ENCODE results near the gene TCEA3. TPM values are rescaled to one million over a fixed set of nuclear protein-coding genes. Genes with fewer than 3 reads are reported as not detected.

The TCEA3 gene
- total RNA-seq, 1 donor from 2014 or later = 4.0 TPM

GRCh38 chr1:23441446-23442148 is 17.0 kb upstream of the TCEA3 start:
- Mint-ChIP-seq H3K4me1 (ENCODE audit: unreplicated experiment) (no peaks in the 10 kb centered on the region), H3K27me3 (ENCODE audit: unreplicated experiment) (no peaks in the 10 kb centered on the region), H3K36me3 (ENCODE audit: unreplicated experiment) (peaks cover 20% of the 10 kb centered on the region), H3K27ac (ENCODE audit: unreplicated experiment) (no peak overlapping the region), H3K4me3 (ENCODE audit: unreplicated experiment) (no peak overlapping the region), H3K9me3 (ENCODE audit: unreplicated experiment) (no peaks in the 10 kb centered on the region)
- TF ChIP-seq, protein P1, sequence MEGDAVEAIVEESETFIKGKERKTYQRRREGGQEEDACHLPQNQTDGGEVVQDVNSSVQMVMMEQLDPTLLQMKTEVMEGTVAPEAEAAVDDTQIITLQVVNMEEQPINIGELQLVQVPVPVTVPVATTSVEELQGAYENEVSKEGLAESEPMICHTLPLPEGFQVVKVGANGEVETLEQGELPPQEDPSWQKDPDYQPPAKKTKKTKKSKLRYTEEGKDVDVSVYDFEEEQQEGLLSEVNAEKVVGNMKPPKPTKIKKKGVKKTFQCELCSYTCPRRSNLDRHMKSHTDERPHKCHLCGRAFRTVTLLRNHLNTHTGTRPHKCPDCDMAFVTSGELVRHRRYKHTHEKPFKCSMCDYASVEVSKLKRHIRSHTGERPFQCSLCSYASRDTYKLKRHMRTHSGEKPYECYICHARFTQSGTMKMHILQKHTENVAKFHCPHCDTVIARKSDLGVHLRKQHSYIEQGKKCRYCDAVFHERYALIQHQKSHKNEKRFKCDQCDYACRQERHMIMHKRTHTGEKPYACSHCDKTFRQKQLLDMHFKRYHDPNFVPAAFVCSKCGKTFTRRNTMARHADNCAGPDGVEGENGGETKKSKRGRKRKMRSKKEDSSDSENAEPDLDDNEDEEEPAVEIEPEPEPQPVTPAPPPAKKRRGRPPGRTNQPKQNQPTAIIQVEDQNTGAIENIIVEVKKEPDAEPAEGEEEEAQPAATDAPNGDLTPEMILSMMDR (IDR thresholded peaks at IDR 0.05) = no peak
- DNase-seq (ENCODE audit: extremely low spot score, unreplicated experiment) = no peak

DNA sequence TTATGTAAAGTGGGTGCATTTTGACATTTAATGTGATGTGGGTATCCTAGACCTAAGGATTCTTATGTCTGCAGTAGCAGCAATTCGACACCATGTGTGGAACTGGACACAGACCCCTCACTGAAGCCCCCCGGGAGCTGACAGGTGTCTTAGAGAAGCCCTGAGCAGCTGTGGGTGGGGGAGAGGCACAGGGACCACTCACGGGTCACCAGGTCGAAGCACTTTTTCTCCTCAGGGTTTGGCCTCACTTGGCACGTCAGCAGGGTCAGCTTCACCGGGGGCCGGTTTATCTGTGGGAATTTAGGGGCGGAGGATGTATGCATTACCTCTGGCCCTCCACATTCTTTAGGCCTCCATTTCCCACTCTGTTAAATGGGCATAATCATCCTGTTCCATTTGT is 14.0 kb upstream of the TCEA3 start:
- Mint-ChIP-seq H3K9me3 (ENCODE audit: unreplicated experiment) (no peaks in the 10 kb centered on the region), H3K4me1 (ENCODE audit: unreplicated experiment) (no peaks in the 10 kb centered on the region), H3K4me3 (ENCODE audit: unreplicated experiment) (no peak overlapping the region), H3K36me3 (ENCODE audit: unreplicated experiment) (peaks cover 37% of the 10 kb centered on the region), H3K27me3 (ENCODE audit: unreplicated experiment) (no peaks in the 10 kb centered on the region), H3K27ac (ENCODE audit: unreplicated experiment) (no peak overlapping the region)
- no peak for DNase-seq (ENCODE audit: extremely low spot score, unreplicated experiment)
- TF ChIP-seq, protein P1 (IDR thresholded peaks at IDR 0.05) = no peak

- Mint-ChIP-seq H3K27me3 (ENCODE audit: unreplicated experiment) (no peaks in the 10 kb centered on the region), H3K4me1 (ENCODE audit: unreplicated experiment) (no peaks in the 10 kb centered on the region), H3K4me3 (ENCODE audit: unreplicated experiment) (no peak overlapping the region), H3K9me3 (ENCODE audit: unreplicated experiment) (no peaks in the 10 kb centered on the region), H3K36me3 (ENCODE audit: unreplicated experiment) (peaks cover 48% of the 10 kb centered on the region), H3K27ac (ENCODE audit: unreplicated experiment) (no peak overlapping the region)
- TF ChIP-seq, protein P1 (IDR thresholded peaks at IDR 0.05) = no peak
- no peak for DNase-seq (ENCODE audit: extremely low spot score, unreplicated experiment)
These were observed 12.8 kb upstream of the TCEA3 start for GRCh38 chr1:23437355-23437664.

DNA sequence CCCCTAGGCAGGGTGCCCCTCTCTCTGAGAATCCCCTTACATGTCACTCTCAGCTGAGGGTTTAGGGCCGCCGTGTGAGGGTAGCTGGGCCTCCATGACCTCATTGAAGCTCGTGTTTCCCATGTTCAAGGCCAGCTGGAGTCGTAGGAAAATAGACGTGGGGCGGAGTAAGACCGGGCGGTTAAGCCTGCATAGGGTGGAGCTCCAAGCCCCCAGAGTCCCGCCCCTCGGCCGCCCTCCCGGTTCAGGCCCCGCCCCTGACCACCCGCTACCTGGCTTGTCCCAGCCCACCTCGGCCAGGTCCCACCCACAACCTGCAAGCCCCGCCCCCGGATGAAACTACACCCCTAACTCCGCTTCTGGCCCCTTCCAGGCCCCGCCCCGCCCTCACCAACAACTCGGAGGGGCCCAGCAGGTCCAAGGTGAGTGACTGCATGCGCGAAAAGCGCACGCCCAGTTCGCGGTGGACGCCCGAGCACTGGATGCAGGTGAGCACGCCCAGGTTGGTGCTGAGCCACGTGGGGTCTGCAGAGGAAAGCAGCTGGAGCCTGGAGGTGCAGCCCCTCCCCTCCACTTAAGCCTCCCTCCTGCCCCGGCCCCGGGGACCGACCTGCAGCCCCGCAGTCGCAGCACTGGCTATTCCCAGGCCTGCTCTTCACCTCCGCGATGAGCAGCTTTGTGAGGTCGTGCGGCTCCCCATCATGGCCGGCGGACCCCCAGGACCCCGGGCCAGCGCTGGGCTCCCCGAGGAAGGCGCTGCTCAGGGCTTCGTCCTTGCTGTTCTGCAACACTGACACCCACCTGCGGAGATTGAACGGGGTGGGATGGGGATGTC is 12.2 kb upstream of the TCEA3 start:
- H3K9me3 Mint-ChIP-seq (ENCODE audit: unreplicated experiment) = no peaks in the 10 kb centered on the region

More for the DNA sequence above, 12.2 kb upstream of the TCEA3 start:
- Mint-ChIP-seq H3K27me3 (ENCODE audit: unreplicated experiment) (no peaks in the 10 kb centered on the region), H3K4me3 (ENCODE audit: unreplicated experiment) (no peak overlapping the region), H3K36me3 (ENCODE audit: unreplicated experiment) (peaks cover 45% of the 10 kb centered on the region), H3K4me1 (ENCODE audit: unreplicated experiment) (no peaks in the 10 kb centered on the region), H3K27ac (ENCODE audit: unreplicated experiment) (no peak overlapping the region)
- TF ChIP-seq, protein P1 (IDR thresholded peaks at IDR 0.05) = no peak
- DNase-seq (ENCODE audit: extremely low spot score, unreplicated experiment) = no peak
